ENCODE data around the gene ZC3H14. TPM values are rescaled to one million over a fixed set of nuclear protein-coding genes. Genes with fewer than 3 reads are reported as not detected.

ZC3H14 gene
- polyA plus RNA-seq, 3 donors = 18.9 to 30.2 (median 27.1) TPM

GRCh38 chr14:88550078-88550477 is 12.8 kb upstream of the ZC3H14 start:
- Mint-ChIP-seq H3K9me3 (peaks cover 0 to 12% (median 5%) of the 10 kb centered on the region in 7 donors), H3K4me1 (peaks cover 17% of the 10 kb centered on the region), H3K27ac (no peak overlapping the region), H3K27me3 (ENCODE audit: low read depth in 3 of 3) (peaks cover 32 to 49% (median 47%) of the 10 kb centered on the region in 3 donors), H3K36me3 (peaks cover 0 to 2% of the 10 kb centered on the region in 2 donors), H3K4me3 (peak overlapping the region in 1 of 2 donors; percentile 30)
- H3K4me2 ChIP-seq (replicated peaks; ENCODE audit: extremely low read depth, low read length, poor library complexity, severe bottlenecking) = no peak overlapping the region
- H4K20me1 ChIP-seq (ENCODE audit: insufficient read depth, low read length) = no peaks in the 10 kb centered on the region
- peaks cover 30 to 40% of the 10 kb centered on the region in 2 donors for H3K27me3 ChIP-seq (ENCODE audit: control insufficient read depth in 2 of 2, insufficient read depth in 2 of 2, low read length in 2 of 2)
- intact Hi-C loops (cut with micrococcal nuclease) = no loop called here
- H2AFZ ChIP-seq (ENCODE audit: insufficient read depth, low read depth, low read length, poor library complexity, severe bottlenecking) = peak overlapping the region; percentile 89
- H3K9ac ChIP-seq (ENCODE audit: insufficient read depth, low read length, poor library complexity, severe bottlenecking) = no peak overlapping the region
- 96% methylated on average over 15 of the region's 15 CpGs for WGBS (ENCODE audit: insufficient coverage)
- peaks cover 22 to 28% of the 10 kb centered on the region in 2 donors for H3K4me1 ChIP-seq (ENCODE audit: control insufficient read depth in 1 of 2, insufficient read depth in 2 of 2, low read length in 2 of 2)
- no peak for TF ChIP-seq CTCF (IDR thresholded peaks at IDR 0.05)
- H3K79me2 ChIP-seq (ENCODE audit: insufficient read depth, low read length) = no peaks in the 10 kb centered on the region
- H3K27ac ChIP-seq (ENCODE audit: low read depth in 1 of 2, low read length in 2 of 2) = no peak overlapping the region
- H3K4me3 ChIP-seq (replicated peaks in 1 of 3; ENCODE audit: low read depth in 2 of 3, low read length in 3 of 3) = no peak overlapping the region
- no peak for DNase-seq
- no peaks in the 10 kb centered on the region for H3K36me3 ChIP-seq (replicated peaks in 1 of 2; ENCODE audit: control insufficient read depth in 1 of 2, insufficient read depth in 2 of 2, low read length in 2 of 2)
- peaks cover 0 to 14% of the 10 kb centered on the region in 2 donors for H3K9me3 ChIP-seq (replicated peaks in 1 of 2; ENCODE audit: control insufficient read depth in 1 of 2, insufficient read depth in 1 of 2, low read length in 2 of 2)

- 19% methylated on average over 46 of the region's 50 CpGs for WGBS (ENCODE audit: insufficient coverage)
- H3K79me2 ChIP-seq (ENCODE audit: insufficient read depth, low read length) = no peaks in the 10 kb centered on the region
These were observed 11.6 kb upstream of the ZC3H14 start for GRCh38 chr14:88551094-88551870.

More at GRCh38 chr14:88551094-88551870, 11.6 kb upstream of the ZC3H14 start:
- peak; percentile 34 to 43 (median 42) for DNase-seq
- peaks cover 43 to 61% (median 56%) of the 10 kb centered on the region in 3 donors for H3K27me3 Mint-ChIP-seq (ENCODE audit: low read depth in 3 of 3)
- peaks cover 22 to 28% of the 10 kb centered on the region in 2 donors for H3K4me1 ChIP-seq (ENCODE audit: control insufficient read depth in 1 of 2, insufficient read depth in 2 of 2, low read length in 2 of 2)
- peak overlapping the region; percentile 73 for H3K4me2 ChIP-seq (replicated peaks; ENCODE audit: extremely low read depth, low read length, poor library complexity, severe bottlenecking)
- intact Hi-C loops (cut with micrococcal nuclease) = no loop called here
- H3K27me3 ChIP-seq (ENCODE audit: control insufficient read depth in 2 of 2, insufficient read depth in 2 of 2, low read length in 2 of 2) = peaks cover 42 to 52% of the 10 kb centered on the region in 2 donors
- peaks cover 0 to 12% (median 5%) of the 10 kb centered on the region in 7 donors for H3K9me3 Mint-ChIP-seq
- peaks cover 19% of the 10 kb centered on the region for H3K4me1 Mint-ChIP-seq
- H3K36me3 ChIP-seq (replicated peaks in 1 of 2; ENCODE audit: control insufficient read depth in 1 of 2, insufficient read depth in 2 of 2, low read length in 2 of 2) = no peaks in the 10 kb centered on the region
- no peak overlapping the region for H3K27ac Mint-ChIP-seq
- peak overlapping the region; percentile 80 to 90 for H3K4me3 Mint-ChIP-seq
- peaks cover 0 to 24% of the 10 kb centered on the region in 2 donors for H3K9me3 ChIP-seq (replicated peaks in 1 of 2; ENCODE audit: control insufficient read depth in 1 of 2, insufficient read depth in 1 of 2, low read length in 2 of 2)
- no peaks in the 10 kb centered on the region for H4K20me1 ChIP-seq (ENCODE audit: insufficient read depth, low read length)
- no peak overlapping the region for H3K27ac ChIP-seq (ENCODE audit: low read depth in 1 of 2, low read length in 2 of 2)
- peak overlapping the region; percentile 30 for H3K9ac ChIP-seq (ENCODE audit: insufficient read depth, low read length, poor library complexity, severe bottlenecking)
- TF ChIP-seq CTCF (IDR thresholded peaks at IDR 0.05) = no peak
- peak overlapping the region; percentile 28 to 78 (median 44) for H3K4me3 ChIP-seq (replicated peaks in 1 of 3; ENCODE audit: low read depth in 2 of 3, low read length in 3 of 3)
- peaks cover 0 to 2% of the 10 kb centered on the region in 2 donors for H3K36me3 Mint-ChIP-seq
- peak overlapping the region; percentile 89 for H2AFZ ChIP-seq (ENCODE audit: insufficient read depth, low read depth, low read length, poor library complexity, severe bottlenecking)
